NCI-H774 (cell line): ENCODE measurements around the gene CCDC148.

ENCODE experiments used
- DNase-seq: peaks from one replicate; lab custom pipeline; 2025; lab: John Stamatoyannopoulos, UW

CCDC148 gene

GRCh38 chr2:158174495-158174894 lies 282.1 kb downstream of the CCDC148 start:
- DNase-seq = no peak

- DNase-seq = no peak
These were observed 283.8 kb downstream of the CCDC148 start for GRCh38 chr2:158172719-158173118.

DNA sequence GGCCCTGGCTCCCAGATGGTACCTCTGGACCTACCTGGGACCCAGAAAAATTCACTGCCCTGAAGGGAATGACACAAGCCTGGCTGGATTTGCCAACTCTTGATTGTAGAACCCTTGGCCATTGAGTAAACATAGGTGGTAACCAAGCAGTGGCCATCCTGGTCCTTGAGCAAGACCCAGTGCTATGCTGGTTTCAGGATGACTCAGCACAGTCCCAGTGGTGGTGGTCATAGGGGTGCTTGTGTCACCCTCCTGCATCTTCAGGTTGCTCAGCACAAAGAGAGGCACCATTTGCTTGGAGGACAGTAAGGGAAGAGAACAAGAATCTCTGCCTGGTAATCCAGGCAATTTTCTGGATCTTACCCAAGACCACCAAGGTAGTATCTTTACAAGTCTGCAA lies 302.0 kb downstream of the CCDC148 start:
- DNase-seq = no peak

DNA sequence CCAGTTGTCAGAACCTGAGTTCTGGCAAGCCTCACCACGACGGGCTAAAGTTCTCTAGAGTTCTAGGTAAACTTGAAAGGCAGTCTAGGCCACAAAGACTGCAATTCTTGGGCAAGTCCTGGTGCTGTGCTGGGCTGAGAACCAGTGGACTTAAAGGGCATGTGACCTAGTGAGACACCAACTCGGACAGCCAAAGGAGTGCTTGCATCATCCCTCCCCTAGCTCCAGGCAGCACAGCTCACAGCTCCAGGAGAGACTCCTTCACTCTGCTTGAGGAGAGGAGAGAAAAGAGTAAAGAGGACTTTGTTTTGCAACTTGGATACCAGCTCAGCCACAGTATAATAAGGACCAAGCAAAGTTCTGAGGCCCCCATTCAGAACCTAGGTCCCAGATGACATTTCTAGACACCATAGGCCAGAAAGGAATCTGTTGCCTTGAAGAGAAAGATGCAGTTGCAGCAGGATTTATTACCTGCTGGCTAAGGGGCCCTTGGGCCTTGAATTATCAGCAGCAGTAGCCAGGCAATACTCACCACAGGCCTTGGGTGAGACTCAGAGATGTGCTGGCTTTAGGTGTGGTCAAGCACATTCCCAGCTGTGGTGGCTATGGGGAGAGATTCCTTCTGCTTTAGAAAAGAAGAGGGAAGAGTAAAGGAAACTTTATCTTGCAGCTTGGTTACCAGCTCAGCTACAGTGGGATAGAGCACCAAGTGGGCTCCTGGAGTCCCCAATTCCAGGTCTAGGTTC lies 303.1 kb downstream of the CCDC148 start:
- DNase-seq = no peak

DNA sequence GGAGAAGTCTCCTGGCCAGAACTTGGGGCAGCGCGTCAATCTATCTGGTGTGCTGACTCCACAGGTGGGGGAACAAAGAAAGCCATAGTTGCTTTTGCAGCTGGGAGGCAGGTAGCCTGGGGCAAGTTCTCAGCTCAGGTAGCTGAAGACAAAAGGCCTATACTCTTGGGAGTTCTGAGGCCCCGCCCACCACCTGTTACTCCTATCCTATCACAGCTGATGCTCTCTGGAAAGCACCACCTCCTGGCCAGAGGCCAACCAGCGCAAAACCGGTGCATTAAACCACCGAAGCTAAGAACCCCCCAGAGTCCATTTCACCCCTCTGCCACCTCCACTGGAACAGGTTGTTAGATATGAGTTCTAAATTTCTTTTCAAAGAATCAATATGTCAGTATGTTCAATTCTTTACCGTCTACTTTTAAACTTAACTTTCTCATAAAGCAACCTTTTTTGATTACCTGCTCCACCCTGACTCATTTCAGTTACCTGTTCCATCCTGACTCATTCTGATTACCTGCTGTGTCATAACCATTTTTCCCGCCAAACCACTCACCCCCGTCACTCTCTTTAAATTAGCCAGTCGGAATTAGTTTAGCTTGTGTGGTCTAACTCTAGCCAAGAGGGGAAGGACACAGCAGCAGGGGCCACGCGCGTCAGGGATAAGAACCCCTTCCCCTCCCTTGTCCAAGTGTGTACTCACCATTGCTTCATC lies 311.5 kb downstream of the CCDC148 start:
- no peak for DNase-seq

DNA sequence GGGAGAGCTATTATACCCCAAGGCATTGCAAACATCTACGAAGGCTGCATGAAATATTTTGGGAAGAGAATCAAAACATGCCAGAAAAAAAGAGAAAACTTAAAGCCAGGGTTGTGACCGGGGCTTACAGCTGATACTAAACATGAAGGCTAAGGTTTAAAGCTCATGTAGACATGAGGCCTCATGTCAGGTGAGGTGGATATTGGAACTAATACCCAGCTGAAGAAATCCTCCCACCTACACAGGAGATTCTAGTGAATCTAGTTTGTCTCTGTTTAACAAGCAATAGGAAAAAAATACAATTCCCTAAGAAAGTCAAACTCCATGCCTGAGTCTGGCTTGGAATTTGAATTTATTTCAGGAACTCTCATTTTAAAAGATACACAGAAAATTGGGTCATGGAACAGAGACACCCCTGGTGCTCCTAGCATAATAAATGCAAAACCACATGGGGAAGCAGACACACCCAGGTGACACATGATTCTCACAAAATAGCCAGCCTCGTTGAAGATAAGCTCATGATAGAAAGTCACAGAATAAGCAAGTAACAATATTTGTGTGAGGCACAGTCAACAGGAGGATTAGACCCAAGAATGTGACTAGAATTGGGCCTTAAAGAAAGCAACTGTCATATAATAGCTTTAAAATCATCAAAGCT lies 312.7 kb downstream of the CCDC148 start:
- no peak for DNase-seq

GRCh38 chr2:158142568-158143332 lies 313.8 kb downstream of the CCDC148 start:
- no peak for DNase-seq

GRCh38 chr2:158142165-158142564 lies 314.4 kb downstream of the CCDC148 start:
- DNase-seq = no peak

GRCh38 chr2:158140201-158140600 lies 316.4 kb downstream of the CCDC148 start:
- DNase-seq = no peak

DNA sequence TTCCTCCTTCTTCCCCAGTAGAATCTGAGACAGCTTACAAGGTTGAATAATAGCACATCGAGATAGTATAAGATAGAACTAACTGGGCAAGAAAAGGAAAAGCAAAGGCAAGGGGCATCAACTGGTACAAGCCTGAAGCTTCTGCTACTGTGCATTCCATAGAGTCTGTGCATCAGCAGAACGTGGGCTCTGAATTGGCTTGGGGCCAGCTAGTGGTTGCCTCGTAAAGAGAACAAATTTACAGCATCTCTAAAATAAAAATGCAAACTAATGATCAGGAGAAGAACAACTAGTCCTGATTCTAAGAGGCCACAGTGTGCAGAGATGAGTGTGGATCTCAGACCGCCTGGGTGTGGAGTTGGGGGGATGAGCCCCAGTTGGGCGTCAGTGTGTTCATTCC lies 318.3 kb downstream of the CCDC148 start:
- DNase-seq = no peak

DNA sequence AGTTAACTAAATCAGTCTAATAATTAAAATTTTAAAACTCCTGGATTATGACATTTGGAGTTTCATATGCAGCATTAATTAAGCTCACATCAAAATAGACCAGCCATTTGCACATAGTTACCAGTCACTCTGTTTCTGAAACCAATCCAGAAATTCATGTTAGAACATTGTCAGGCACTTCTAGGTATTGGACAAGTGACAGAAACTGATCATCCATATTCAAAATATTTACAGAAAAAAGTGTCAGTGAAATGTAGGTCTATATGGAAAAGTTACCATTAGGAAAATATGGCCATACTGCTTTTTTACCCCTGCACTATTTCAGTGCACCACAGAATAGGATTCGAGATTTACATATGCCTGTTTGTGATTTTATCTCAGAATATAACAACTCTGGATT lies 321.5 kb downstream of the CCDC148 start:
- DNase-seq = no peak

GRCh38 chr2:158134655-158135054 lies 321.9 kb downstream of the CCDC148 start:
- no peak for DNase-seq

DNA sequence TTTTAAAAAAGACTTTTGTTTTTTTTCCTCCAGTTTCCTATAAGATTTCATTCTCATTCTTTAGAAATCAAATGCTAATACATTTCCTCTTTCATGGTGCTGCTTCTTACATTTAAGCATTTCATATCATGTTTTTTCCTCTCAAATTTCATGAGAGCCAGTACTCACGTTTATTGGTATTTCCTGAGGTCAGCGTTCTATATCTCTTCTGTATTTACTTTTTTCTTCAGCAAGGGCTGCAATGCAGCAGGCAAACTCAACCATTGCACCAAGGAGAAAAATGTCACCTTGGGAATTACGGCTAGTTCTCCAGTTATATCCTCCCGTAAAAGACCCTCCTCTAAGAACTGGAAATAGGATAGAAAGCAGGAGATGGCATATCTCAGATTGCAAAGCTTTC lies 322.5 kb downstream of the CCDC148 start:
- no peak for DNase-seq

- DNase-seq = no peak
These were observed 324.5 kb downstream of the CCDC148 start for GRCh38 chr2:158131919-158132566.

GRCh38 chr2:158131483-158131912 lies 325.1 kb downstream of the CCDC148 start:
- no peak for DNase-seq

DNA sequence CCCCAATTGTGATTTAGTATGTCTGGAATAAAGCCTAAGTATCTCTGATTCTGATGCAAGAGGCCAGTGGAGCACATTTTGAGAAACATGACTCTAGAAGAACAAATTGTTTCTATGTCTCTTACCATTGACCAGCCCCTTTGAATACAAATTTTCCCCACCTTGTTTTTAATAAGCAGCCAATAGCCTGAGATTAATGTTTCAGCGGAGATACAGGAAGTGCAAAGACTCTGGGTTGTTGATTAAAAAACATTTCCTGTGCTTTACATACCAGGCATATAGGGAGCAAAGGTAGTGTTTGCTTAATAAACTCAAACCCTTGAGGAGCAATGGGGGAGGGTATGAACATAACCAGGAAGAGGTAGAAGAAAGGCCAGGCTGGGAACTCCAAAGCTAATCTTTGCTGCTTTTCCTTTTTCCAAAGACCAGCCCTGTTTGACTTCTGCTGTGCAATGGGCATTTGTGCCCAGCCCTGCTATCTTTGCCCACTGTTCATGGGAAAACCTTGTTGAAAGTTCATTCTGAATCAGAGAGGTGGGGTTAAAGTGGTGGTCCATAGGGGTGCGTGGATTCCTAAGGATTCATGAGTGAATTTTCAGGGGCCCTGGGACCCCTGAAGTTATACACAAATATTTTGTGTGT lies 325.6 kb downstream of the CCDC148 start:
- no peak for DNase-seq

- no peak for DNase-seq
These were observed 327.5 kb downstream of the CCDC148 start for GRCh38 chr2:158129037-158129436.

- no peak for DNase-seq
These were observed 328.2 kb downstream of the CCDC148 start for GRCh38 chr2:158128168-158128973.

DNA sequence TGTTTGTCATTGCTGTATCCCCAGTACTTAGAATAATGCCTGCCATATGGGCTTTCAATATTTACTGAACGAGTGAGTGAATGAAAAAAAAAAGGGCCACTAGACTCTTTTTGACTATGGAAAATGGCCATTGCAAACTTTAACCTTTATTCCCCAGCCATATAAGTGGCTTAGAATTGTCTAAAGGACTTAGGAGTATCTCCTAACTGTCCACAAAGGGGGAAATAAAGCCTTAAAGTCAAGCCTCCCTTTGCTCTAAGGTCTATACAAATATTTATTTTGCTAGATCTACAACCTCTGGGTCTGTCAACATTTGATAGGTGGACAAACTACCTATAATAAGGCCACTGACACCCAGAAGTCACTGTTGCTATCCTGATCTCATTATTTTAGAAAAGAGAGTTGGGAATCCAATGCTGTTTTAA lies 329.2 kb downstream of the CCDC148 start:
- DNase-seq = peak; percentile 10

DNA sequence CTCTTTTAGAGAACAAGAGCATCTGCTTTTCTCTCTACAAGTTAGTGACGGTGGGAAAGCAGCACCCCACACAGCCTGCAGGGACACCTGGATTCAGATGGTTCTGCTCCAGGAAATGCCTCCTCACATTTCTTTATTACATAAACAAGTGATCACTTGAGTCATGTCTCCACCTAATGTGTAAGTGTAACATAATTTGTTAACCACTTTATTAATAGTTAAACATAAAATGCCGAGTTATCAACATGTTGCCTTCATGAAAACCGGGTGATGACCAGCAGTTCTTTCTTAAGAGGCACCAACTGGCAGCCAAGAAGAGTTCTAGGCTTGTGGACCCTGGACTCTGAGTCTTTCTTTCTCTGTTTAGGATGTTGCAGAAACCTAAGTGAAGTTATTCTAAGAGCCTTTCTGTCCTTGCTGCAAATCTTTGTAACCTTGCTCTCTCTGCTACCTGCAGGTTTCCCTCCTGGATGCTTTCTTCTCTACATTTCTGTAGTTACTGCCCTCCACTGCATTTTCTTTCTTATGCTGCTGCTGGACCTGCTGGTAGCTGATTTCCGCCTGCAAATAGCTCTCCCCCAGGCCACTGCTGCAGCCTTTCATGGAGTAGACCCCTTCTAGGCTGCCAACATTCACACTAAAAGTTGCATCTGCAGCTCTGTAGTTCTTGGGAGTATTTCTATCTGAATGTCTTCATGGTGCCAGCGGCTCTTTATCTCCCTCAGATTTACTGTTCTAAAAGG lies 330.6 kb downstream of the CCDC148 start:
- DNase-seq = no peak
